K562 (cell line): ENCODE measurements around the gene RITA1. TPM values are rescaled to one million over a fixed set of nuclear protein-coding genes. Genes with fewer than 3 reads are reported as not detected.

Source experiments
- HOXB6 ChIP-seq: fragments of 250-450 bp; sonication (Bioruptor Pico); IDR thresholded peaks from 2 replicates; pipeline ENCODE4 v1.5.1; 2022; ENCODE audit warnings: mild to moderate bottlenecking, borderline replicate concordance
- PKNOX1 ChIP-seq: fragments of 450-650 bp; IDR thresholded peaks from 2 replicates; pipeline ENCODE4 v1.6.1; 2016
- POLR2A ChIP-seq: fragments of 450-650 bp; conservative IDR thresholded peaks from 2 replicates; pipeline ENCODE4 v1.6.1; 2016
- polyA plus RNA-seq, 8 experiments: library from polyadenylated mRNA; depleted of rRNA in 4 of 8; stranded (reverse) in 5 of 8; unstranded in 3 of 8; fragments of >200 nt; fragmentation: Nextera tagmentation in 2 of 8; fragmentation: Illumina TruSeq in 1 of 8; extraction: Ambion mirVana in 2 of 8; extraction: Trizol in 1 of 8; gene quantifications; 2 replicates each; pipeline versions ENCODE4 v1.2.1 to v1.2.3, GENCODE V29; 2011 to 2014; ENCODE audit warnings: inconsistent platforms in 1 of 8, missing spikeins in 1 of 8
- total RNA-seq, 7 experiments: library from RNA; depleted of rRNA in 6 of 7; stranded (reverse); fragments of >200 nt in 6 of 7; fragmentation: Illumina TruSeq in 2 of 7; extraction: Trizol in 2 of 7; gene quantifications; 2 replicates each; pipeline versions ENCODE4 v1.2.1 to v1.2.3, GENCODE V29; 2011 to 2021; ENCODE audit warnings: low replicate concordance in 1 of 7
- TF ChIP-seq, protein P1 (sequence below): fragments of 450-650 bp; IDR thresholded peaks from 2 replicates; pipeline ENCODE4 v1.6.1; 2016; ENCODE audit warnings: mild to moderate bottlenecking, moderate library complexity
- TF ChIP-seq, protein P2 (sequence below), 2 experiments: fragments of 450-650 bp; formaldehyde crosslinking in 1 of 2; IDR thresholded peaks; 2 replicates each; pipeline versions ENCODE4 v1.4.0 to v1.6.1; 2014 to 2020; ENCODE audit warnings: mild to moderate bottlenecking in 2 of 2, borderline replicate concordance in 1 of 2, low read depth in 1 of 2
- TF ChIP-seq, protein P3 (sequence below): sonication (generic); formaldehyde crosslinking; IDR thresholded peaks from 2 replicates; pipeline ENCODE4 v1.9.0; 2022; ENCODE audit warnings: mild to moderate bottlenecking, missing genetic modification reagents

Gene RITA1
- total and polyA plus RNA-seq, 9 of the 15 experiments (the other 6 are each of a cell fraction or from before 2014, with no cell fraction given), result 2.8 to 40.4 (median 18.0) TPM

GRCh38 chr12:113190761-113191160 is 5.2 kb downstream of the RITA1 start (continued):
- TF ChIP-seq, protein P1, sequence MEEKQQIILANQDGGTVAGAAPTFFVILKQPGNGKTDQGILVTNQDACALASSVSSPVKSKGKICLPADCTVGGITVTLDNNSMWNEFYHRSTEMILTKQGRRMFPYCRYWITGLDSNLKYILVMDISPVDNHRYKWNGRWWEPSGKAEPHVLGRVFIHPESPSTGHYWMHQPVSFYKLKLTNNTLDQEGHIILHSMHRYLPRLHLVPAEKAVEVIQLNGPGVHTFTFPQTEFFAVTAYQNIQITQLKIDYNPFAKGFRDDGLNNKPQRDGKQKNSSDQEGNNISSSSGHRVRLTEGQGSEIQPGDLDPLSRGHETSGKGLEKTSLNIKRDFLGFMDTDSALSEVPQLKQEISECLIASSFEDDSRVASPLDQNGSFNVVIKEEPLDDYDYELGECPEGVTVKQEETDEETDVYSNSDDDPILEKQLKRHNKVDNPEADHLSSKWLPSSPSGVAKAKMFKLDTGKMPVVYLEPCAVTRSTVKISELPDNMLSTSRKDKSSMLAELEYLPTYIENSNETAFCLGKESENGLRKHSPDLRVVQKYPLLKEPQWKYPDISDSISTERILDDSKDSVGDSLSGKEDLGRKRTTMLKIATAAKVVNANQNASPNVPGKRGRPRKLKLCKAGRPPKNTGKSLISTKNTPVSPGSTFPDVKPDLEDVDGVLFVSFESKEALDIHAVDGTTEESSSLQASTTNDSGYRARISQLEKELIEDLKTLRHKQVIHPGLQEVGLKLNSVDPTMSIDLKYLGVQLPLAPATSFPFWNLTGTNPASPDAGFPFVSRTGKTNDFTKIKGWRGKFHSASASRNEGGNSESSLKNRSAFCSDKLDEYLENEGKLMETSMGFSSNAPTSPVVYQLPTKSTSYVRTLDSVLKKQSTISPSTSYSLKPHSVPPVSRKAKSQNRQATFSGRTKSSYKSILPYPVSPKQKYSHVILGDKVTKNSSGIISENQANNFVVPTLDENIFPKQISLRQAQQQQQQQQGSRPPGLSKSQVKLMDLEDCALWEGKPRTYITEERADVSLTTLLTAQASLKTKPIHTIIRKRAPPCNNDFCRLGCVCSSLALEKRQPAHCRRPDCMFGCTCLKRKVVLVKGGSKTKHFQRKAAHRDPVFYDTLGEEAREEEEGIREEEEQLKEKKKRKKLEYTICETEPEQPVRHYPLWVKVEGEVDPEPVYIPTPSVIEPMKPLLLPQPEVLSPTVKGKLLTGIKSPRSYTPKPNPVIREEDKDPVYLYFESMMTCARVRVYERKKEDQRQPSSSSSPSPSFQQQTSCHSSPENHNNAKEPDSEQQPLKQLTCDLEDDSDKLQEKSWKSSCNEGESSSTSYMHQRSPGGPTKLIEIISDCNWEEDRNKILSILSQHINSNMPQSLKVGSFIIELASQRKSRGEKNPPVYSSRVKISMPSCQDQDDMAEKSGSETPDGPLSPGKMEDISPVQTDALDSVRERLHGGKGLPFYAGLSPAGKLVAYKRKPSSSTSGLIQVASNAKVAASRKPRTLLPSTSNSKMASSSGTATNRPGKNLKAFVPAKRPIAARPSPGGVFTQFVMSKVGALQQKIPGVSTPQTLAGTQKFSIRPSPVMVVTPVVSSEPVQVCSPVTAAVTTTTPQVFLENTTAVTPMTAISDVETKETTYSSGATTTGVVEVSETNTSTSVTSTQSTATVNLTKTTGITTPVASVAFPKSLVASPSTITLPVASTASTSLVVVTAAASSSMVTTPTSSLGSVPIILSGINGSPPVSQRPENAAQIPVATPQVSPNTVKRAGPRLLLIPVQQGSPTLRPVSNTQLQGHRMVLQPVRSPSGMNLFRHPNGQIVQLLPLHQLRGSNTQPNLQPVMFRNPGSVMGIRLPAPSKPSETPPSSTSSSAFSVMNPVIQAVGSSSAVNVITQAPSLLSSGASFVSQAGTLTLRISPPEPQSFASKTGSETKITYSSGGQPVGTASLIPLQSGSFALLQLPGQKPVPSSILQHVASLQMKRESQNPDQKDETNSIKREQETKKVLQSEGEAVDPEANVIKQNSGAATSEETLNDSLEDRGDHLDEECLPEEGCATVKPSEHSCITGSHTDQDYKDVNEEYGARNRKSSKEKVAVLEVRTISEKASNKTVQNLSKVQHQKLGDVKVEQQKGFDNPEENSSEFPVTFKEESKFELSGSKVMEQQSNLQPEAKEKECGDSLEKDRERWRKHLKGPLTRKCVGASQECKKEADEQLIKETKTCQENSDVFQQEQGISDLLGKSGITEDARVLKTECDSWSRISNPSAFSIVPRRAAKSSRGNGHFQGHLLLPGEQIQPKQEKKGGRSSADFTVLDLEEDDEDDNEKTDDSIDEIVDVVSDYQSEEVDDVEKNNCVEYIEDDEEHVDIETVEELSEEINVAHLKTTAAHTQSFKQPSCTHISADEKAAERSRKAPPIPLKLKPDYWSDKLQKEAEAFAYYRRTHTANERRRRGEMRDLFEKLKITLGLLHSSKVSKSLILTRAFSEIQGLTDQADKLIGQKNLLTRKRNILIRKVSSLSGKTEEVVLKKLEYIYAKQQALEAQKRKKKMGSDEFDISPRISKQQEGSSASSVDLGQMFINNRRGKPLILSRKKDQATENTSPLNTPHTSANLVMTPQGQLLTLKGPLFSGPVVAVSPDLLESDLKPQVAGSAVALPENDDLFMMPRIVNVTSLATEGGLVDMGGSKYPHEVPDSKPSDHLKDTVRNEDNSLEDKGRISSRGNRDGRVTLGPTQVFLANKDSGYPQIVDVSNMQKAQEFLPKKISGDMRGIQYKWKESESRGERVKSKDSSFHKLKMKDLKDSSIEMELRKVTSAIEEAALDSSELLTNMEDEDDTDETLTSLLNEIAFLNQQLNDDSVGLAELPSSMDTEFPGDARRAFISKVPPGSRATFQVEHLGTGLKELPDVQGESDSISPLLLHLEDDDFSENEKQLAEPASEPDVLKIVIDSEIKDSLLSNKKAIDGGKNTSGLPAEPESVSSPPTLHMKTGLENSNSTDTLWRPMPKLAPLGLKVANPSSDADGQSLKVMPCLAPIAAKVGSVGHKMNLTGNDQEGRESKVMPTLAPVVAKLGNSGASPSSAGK, result peak; percentile 30; the same call in 1 of the 2 replicates
- TF ChIP-seq, protein P2, sequence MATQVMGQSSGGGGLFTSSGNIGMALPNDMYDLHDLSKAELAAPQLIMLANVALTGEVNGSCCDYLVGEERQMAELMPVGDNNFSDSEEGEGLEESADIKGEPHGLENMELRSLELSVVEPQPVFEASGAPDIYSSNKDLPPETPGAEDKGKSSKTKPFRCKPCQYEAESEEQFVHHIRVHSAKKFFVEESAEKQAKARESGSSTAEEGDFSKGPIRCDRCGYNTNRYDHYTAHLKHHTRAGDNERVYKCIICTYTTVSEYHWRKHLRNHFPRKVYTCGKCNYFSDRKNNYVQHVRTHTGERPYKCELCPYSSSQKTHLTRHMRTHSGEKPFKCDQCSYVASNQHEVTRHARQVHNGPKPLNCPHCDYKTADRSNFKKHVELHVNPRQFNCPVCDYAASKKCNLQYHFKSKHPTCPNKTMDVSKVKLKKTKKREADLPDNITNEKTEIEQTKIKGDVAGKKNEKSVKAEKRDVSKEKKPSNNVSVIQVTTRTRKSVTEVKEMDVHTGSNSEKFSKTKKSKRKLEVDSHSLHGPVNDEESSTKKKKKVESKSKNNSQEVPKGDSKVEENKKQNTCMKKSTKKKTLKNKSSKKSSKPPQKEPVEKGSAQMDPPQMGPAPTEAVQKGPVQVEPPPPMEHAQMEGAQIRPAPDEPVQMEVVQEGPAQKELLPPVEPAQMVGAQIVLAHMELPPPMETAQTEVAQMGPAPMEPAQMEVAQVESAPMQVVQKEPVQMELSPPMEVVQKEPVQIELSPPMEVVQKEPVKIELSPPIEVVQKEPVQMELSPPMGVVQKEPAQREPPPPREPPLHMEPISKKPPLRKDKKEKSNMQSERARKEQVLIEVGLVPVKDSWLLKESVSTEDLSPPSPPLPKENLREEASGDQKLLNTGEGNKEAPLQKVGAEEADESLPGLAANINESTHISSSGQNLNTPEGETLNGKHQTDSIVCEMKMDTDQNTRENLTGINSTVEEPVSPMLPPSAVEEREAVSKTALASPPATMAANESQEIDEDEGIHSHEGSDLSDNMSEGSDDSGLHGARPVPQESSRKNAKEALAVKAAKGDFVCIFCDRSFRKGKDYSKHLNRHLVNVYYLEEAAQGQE (IDR thresholded peaks at IDR 0.05; ENCODE audit: borderline replicate concordance), result peak; percentile 56
- TF ChIP-seq, protein P2 (CRISPR knock-in tag; IDR thresholded peaks at IDR 0.05; ENCODE audit: low read depth), result no peak
- TF ChIP-seq PKNOX1, result peak; percentile 85
- TF ChIP-seq POLR2A, result peak; percentile 9; the same call in 1 of the 2 replicates
- TF ChIP-seq, protein P3, sequence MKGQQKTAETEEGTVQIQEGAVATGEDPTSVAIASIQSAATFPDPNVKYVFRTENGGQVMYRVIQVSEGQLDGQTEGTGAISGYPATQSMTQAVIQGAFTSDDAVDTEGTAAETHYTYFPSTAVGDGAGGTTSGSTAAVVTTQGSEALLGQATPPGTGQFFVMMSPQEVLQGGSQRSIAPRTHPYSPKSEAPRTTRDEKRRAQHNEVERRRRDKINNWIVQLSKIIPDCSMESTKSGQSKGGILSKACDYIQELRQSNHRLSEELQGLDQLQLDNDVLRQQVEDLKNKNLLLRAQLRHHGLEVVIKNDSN (CRISPR knock-in tag), result peak; percentile 96
- no peak for TF ChIP-seq HOXB6
